Measurements from ENCODE around the gene STARD7.

DNA sequence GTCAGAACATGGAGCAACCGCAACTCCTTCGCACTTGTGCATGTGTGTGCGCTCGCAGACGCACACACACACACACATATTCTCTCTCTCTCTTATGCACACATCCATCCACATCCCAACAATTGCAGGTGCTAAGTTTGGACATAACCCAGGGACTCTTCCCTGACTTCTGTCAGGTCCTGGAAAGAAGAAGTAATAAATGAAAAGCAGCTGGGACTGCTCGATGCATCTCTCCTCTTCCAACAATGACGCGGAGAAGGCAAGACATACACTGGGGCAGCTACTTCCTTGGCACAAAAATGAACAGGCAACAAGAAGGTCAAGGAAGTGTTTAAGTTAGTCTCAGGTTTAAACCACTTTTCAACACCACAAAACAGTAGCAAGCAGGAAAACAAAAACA lies 23.6 kb downstream of the STARD7 start:
- no peak for TF ChIP-seq EZH2 (IDR thresholded peaks at IDR 0.05)
- TF ChIP-seq POLR2AphosphoS5 (IDR thresholded peaks at IDR 0.05; ENCODE audit: borderline replicate concordance, low read depth, low read length), result no peak

All from SK-N-MC (cell line).